Small intestine (tissue), 7 donors: ENCODE results near the gene PPP2R5E. TPM values are rescaled to one million over a fixed set of nuclear protein-coding genes. Genes with fewer than 3 reads are reported as not detected.

Experiments
- DNase-seq, 2 donors: peaks; one replicate each; pipeline versions ENCODE4 v3.0.0 to v3.0.0-alpha.2; 2013
- FAIRE-seq: peaks from 2 replicates; lab custom pipeline; 2012; peaks lifted over from hg19 to GRCh38; lab: Jason Lieb, UNC
- H3K27ac ChIP-seq, 3 donors: one replicate each; pipeline ENCODE4 v1.5.1; 2013; ENCODE audit warnings: low read length in 2 of 3, mild to moderate bottlenecking in 2 of 3, control low read depth in 1 of 3, inconsistent platforms in 1 of 3, low read depth in 1 of 3, moderate library complexity in 1 of 3
- H3K27me3 ChIP-seq, 3 donors: one replicate each; pipeline ENCODE4 v1.6.1; 2013; ENCODE audit warnings: low read length in 3 of 3, inconsistent platforms in 1 of 3; ENCODE audit not compliant: control insufficient read depth in 3 of 3, insufficient read depth in 3 of 3
- H3K36me3 ChIP-seq, 3 donors: one replicate each; pipeline ENCODE4 v1.6.1; 2013; ENCODE audit warnings: low read length in 3 of 3, inconsistent platforms in 1 of 3, low read depth in 1 of 3, mild to moderate bottlenecking in 1 of 3, moderate library complexity in 1 of 3; ENCODE audit not compliant: control insufficient read depth in 3 of 3, insufficient read depth in 2 of 3
- H3K4me1 ChIP-seq, 3 donors: one replicate each; pipeline ENCODE4 v1.6.1; 2013; ENCODE audit warnings: low read length in 2 of 3, inconsistent platforms in 1 of 3, low read depth in 1 of 3, mild to moderate bottlenecking in 1 of 3, moderate library complexity in 1 of 3; ENCODE audit not compliant: control insufficient read depth in 3 of 3, insufficient read depth in 2 of 3
- H3K4me3 ChIP-seq, 3 donors: one replicate each; pipeline ENCODE4 v1.5.1; 2013; ENCODE audit warnings: low read length in 3 of 3, control low read depth in 1 of 3, inconsistent platforms in 1 of 3, low read depth in 1 of 3, mild to moderate bottlenecking in 1 of 3, moderate library complexity in 1 of 3
- H3K9me3 ChIP-seq, 2 donors: one replicate each; pipeline ENCODE4 v1.6.1; 2013; ENCODE audit warnings: low read depth in 1 of 2, low read length in 1 of 2; ENCODE audit not compliant: control insufficient read depth in 2 of 2, insufficient read depth in 1 of 2
- WGBS, 3 donors: extraction: QIAGEN DNeasy Blood & Tissue Kit; methylation state at CpG; one replicate each; pipeline ENCODE4 v1.1.7; 2013; 5-methylcytosine and 5-hydroxymethylcytosine counted together
- polyA plus RNA-seq, 4 donors: library from polyadenylated mRNA; stranded (reverse) in 3 of 4; unstranded in 1 of 4; fragments of 200-250 nt in 3 of 4; fragments of 120-200 nt in 1 of 4; gene quantifications; one replicate each; pipeline versions ENCODE4 v1.2.1 to v1.2.3, GENCODE V29; 2013
- donor health status: healthy with polysubstance abuse.
- donor health status: control.
- donor health status: control.
- donor health status: Bipolar disorder and iron deficiency.
- donor health status: healthy.

PPP2R5E gene
- polyA plus RNA-seq, 4 donors: 6.8 to 20.0 (median 8.7) TPM

GRCh38 chr14:63444588-63444987, 98.6 kb downstream of the PPP2R5E start:
- no peaks in the 10 kb centered on the region for H3K9me3 ChIP-seq
- no peak overlapping the region for H3K4me3 ChIP-seq
- H3K27me3 ChIP-seq: no peaks in the 10 kb centered on the region
- no peaks in the 10 kb centered on the region for H3K4me1 ChIP-seq
- no peak for DNase-seq
- no peak for FAIRE-seq
- WGBS, 3 donors: 81 to 92% (median 88%) methylated on average over 1 of the region's 1 CpG
- H3K27ac ChIP-seq: no peak overlapping the region
- peaks cover 0 to 4% (median 0%) of the 10 kb centered on the region in 3 donors for H3K36me3 ChIP-seq

- DNase-seq: no peak
- H3K9me3 ChIP-seq: no peaks in the 10 kb centered on the region
- 92 to 97% (median 96%) methylated on average over 3 of the region's 3 CpGs for WGBS, 3 donors
- H3K27ac ChIP-seq: no peak overlapping the region
- no peak overlapping the region for H3K4me3 ChIP-seq
- H3K27me3 ChIP-seq: no peaks in the 10 kb centered on the region
- no peaks in the 10 kb centered on the region for H3K4me1 ChIP-seq
- H3K36me3 ChIP-seq: peaks cover 0 to 4% (median 0%) of the 10 kb centered on the region in 3 donors
- no peak for FAIRE-seq
These were observed 99.2 kb downstream of the PPP2R5E start for GRCh38 chr14:63443988-63444387.

- H3K4me3 ChIP-seq: no peak overlapping the region
- no peaks in the 10 kb centered on the region for H3K27me3 ChIP-seq
- DNase-seq: no peak
- H3K27ac ChIP-seq: no peak overlapping the region
- peaks cover 0 to under 1% (median 0%) of the 10 kb centered on the region in 3 donors for H3K4me1 ChIP-seq
- FAIRE-seq: no peak
- 95 to 99% (median 98%) methylated on average over 3 of the region's 3 CpGs for WGBS, 3 donors
- peaks cover 0 to 3% (median 0%) of the 10 kb centered on the region in 3 donors for H3K36me3 ChIP-seq
- no peaks in the 10 kb centered on the region for H3K9me3 ChIP-seq
These were observed 99.8 kb downstream of the PPP2R5E start for GRCh38 chr14:63443361-63443760.

GRCh38 chr14:63438065-63438757, 105.0 kb downstream of the PPP2R5E start:
- Histone ChIP-seq H3K36me3 (no peaks in the 10 kb centered on the region), H3K4me3 (no peak overlapping the region), H3K9me3 (no peaks in the 10 kb centered on the region), H3K4me1 (peaks cover 0 to 13% (median 8%) of the 10 kb centered on the region in 3 donors), H3K27me3 (no peaks in the 10 kb centered on the region), H3K27ac (peak overlapping the region in 2 of 3 donors; percentile 52 to 78)
- DNase-seq (peak; percentile 25 to 27), FAIRE-seq (no peak)
- 21 to 29% (median 24%) methylated on average over 1 of the region's 1 CpG for WGBS, 3 donors

GRCh38 chr14:63436286-63437098, 106.7 kb downstream of the PPP2R5E start:
- no peaks in the 10 kb centered on the region for H3K27me3 ChIP-seq
- 73 to 88% (median 82%) methylated on average over 5 of the region's 5 CpGs for WGBS, 3 donors
- no peak overlapping the region for H3K4me3 ChIP-seq
- H3K9me3 ChIP-seq: no peaks in the 10 kb centered on the region
- H3K27ac ChIP-seq: peak overlapping the region in 2 of 3 donors; percentile 31 to 57
- peaks cover 0 to 13% (median 8%) of the 10 kb centered on the region in 3 donors for H3K4me1 ChIP-seq
- no peaks in the 10 kb centered on the region for H3K36me3 ChIP-seq
- DNase-seq: no peak
- FAIRE-seq: no peak

- peak overlapping the region in 1 of 3 donors; percentile 31 for H3K27ac ChIP-seq
These were observed 107.3 kb downstream of the PPP2R5E start for GRCh38 chr14:63435838-63436237.

GRCh38 chr14:63435204-63435603, 108.0 kb downstream of the PPP2R5E start:
- 62 to 87% (median 74%) methylated on average over 2 of the region's 2 CpGs for WGBS, 3 donors
- FAIRE-seq (no peak), DNase-seq (no peak)
- Histone ChIP-seq H3K4me1 (peaks cover 0 to 13% (median 8%) of the 10 kb centered on the region in 3 donors), H3K27me3 (no peaks in the 10 kb centered on the region), H3K27ac (peak overlapping the region in 1 of 3 donors; percentile 25), H3K4me3 (no peak overlapping the region), H3K9me3 (no peaks in the 10 kb centered on the region), H3K36me3 (no peaks in the 10 kb centered on the region)

More at GRCh38 chr14:63435838-63436237, 107.3 kb downstream of the PPP2R5E start:
- DNase-seq (peak in 1 of 2 donors; percentile 72), FAIRE-seq (no peak)
- 63 to 87% (median 84%) methylated on average over 5 of the region's 5 CpGs for WGBS, 3 donors
- Histone ChIP-seq H3K4me1 (peaks cover 0 to 13% (median 8%) of the 10 kb centered on the region in 3 donors), H3K9me3 (no peaks in the 10 kb centered on the region), H3K27me3 (no peaks in the 10 kb centered on the region), H3K4me3 (no peak overlapping the region), H3K36me3 (no peaks in the 10 kb centered on the region)

- 85 to 97% (median 94%) methylated on average over 4 of the region's 4 CpGs for WGBS, 3 donors
- Histone ChIP-seq H3K36me3 (no peaks in the 10 kb centered on the region), H3K9me3 (no peaks in the 10 kb centered on the region), H3K27me3 (no peaks in the 10 kb centered on the region), H3K4me1 (peaks cover 0 to 11% (median 5%) of the 10 kb centered on the region in 3 donors), H3K4me3 (no peak overlapping the region), H3K27ac (no peak overlapping the region)
- no peak for DNase-seq
- FAIRE-seq: no peak
These were observed 110.2 kb downstream of the PPP2R5E start for GRCh38 chr14:63432888-63433552.
